ENCODE measurements around the gene ZNF423.

Gene ZNF423

DNA sequence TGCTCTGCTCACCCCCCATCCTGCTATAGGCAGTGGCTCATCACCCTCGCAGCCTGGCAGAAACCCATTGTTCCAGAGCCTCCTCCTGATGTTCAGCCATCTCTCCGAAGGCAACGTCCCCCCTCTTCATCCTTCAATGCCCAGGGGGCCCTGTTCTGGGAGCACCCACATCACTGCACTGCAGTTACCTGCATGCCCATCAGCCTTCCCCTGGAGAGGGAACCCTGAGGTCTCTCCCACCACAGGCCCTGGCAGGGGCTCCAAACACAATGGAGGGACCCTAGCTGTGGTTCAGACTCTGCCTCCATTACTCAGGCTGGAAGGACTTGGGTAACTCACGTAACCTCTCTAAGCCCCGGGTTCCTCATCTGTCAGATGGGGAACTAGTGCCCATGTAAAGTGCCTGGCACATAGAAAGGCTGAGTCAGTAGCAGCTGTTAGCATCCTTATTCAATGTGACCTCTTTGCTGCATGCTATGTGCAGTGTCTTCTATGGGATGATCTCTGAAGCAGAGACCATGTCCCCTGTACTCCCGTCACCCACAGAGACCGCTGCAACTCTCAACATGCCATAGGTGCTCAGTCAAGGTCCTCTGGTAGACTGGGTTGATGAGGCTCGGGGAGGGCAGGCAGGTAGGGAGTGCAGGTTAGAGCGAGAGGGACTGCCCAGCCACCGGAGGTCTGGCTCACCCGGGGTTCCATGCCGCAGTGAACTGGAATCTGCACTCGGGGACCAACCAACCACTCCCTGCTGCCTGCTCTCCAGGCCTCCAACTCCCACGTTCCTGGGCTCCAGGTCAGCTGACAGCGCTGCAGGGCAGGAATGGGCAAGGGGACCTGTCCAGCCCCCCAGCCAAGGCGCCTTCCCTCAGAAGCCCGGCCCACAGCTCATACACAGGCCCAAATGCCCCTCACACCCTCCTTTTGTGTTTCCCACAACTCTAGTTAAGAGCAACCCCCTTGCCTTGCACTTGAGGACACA lies 233.2 kb downstream of the ZNF423 start:
- DNase-seq (ENCODE audit: low read depth): no peak

GRCh38 chr16:49622084-49622390 lies 233.9 kb downstream of the ZNF423 start:
- DNase-seq (ENCODE audit: low read depth): no peak

- DNase-seq (ENCODE audit: low read depth): no peak
Measured at GRCh38 chr16:49621241-49622083, 234.4 kb downstream of the ZNF423 start.

DNA sequence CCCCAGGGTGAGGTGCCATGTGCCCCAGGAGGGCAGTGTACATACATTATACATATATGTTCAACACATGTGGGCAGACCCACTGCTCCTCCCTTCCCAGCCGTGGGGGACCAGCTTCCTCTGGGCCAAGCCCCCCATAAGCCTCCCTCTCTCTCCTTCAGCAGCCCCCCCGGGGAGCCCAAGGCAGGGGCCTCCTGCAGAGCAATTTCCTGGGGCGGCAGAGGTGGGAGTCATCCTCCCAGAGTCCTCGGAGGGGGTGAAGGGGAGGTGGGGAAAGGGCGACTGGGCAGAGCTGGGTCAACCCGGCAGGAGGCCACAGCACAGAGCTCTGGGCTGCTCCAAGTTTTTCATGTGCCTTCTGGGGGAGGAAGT lies 235.1 kb downstream of the ZNF423 start:
- no peak for DNase-seq (ENCODE audit: low read depth)

- peak; percentile 26 for DNase-seq (ENCODE audit: low read depth)
Measured at GRCh38 chr16:49620158-49620868, 235.6 kb downstream of the ZNF423 start.

- no peak for DNase-seq (ENCODE audit: low read depth)
Measured at GRCh38 chr16:49619811-49620157, 236.1 kb downstream of the ZNF423 start.

- DNase-seq (ENCODE audit: low read depth): no peak
Measured at GRCh38 chr16:49618955-49619354, 237.0 kb downstream of the ZNF423 start.

GRCh38 chr16:49617710-49618330 lies 238.1 kb downstream of the ZNF423 start:
- DNase-seq (ENCODE audit: low read depth): no peak

DNA sequence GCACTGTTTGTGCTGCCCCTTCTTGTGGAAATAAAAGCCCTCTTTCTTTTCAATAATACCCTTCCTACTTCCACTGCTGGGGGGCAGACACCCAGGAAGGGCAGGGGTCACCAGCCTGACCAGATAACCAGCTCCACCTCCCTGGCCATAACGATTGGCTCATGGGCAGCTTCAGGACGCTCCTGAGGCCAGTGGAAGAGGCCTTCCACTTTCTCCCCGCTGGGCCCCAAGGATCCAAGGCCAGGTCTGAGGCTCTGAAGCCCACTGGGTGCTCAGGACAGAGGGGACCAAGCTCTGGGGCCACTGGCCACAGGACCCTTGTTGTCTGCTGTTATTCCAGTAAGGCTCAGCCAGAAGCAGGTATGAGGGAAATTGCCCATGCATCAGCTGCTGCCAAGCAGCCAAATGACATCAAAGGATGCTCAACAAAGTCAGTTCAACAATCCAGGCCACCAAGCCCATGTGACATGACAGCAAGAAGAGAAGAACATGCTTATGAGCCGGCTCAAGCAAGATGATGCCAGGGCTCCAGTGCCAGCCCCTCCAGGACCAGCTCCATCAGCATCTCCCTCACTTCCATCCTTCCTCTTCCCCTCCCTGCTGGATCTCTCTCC lies 238.8 kb downstream of the ZNF423 start:
- DNase-seq (ENCODE audit: low read depth): no peak

DNA sequence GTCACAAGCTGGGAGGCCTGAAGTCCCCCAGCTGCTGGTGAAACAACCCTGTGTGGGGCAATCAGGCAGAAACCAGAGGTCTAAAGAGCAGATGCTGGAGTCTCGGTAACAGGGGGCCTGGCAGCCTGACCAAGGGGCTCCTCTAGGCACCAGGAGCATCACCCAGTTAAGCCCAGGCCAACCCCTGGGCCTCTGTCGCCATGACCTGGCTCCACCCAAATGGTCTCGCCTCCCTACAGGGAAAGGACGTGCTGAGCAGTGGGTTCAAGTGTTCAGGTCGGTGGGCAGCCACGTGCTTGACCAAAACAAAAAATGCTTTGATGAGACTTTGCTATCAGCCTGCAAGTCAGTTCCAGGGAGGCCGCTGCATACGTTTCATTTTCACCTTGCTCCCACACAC lies 240.3 kb downstream of the ZNF423 start:
- DNase-seq (ENCODE audit: low read depth): no peak

GRCh38 chr16:49610983-49611382 lies 244.9 kb downstream of the ZNF423 start:
- no peak for DNase-seq (ENCODE audit: low read depth)

GRCh38 chr16:49608779-49609178 lies 247.1 kb downstream of the ZNF423 start:
- peak; percentile 9 for DNase-seq (ENCODE audit: low read depth)

GRCh38 chr16:49608098-49608497 lies 247.8 kb downstream of the ZNF423 start:
- no peak for DNase-seq (ENCODE audit: low read depth)

DNA sequence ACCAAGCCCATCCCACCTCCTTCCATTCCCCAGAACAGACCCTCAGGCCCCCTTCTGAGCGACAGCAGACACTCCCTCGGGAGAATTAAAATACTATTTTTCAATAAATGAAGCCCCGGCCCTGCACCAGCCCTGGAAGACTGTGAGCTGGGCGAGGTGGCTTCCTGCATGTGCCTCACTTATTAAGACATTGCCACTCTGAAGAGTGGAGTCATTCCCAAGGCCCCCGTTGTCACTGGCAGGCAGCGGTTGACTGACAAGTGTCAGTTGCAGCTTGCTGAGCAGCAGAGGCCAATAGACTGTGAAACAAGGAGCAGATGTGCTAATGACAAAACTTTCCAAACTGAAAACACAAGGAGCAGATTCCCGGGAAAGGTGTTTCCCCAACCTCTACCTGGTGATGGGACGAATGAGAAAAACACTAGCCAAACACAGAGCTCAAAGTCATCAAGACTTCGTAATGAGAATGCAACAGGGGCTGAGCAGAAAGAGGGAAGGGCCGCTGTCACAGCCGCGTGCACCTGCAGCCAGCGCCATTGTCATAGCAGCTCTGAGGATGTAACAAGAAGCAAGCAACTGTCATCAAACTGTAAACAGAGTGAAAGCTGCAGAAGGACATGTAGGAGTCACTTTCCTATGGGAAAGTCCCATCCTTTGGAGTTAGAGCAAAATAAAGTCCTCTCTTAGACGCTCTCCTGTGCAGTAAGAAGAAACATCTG lies 250.2 kb downstream of the ZNF423 start:
- no peak for DNase-seq (ENCODE audit: low read depth)

DNA sequence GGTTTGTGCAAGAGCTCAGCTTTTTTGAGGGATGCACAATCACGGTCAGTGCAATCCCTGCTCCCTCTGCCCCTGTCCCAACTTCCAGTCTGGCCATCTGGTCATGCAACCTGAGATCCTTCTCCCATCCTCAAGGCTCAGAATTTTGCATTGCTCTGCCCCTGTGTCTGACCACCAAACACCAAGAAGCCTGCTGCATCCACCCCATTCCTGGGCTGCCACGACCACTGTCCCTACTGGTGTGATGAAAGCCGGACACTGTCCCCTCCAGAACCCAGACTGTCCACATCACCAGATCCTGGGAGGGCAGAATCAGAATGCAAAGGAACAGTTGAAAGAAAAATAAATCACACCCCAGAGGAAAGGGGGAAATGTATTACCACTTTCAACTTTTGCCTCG lies 251.3 kb downstream of the ZNF423 start:
- no peak for DNase-seq (ENCODE audit: low read depth)

DNA sequence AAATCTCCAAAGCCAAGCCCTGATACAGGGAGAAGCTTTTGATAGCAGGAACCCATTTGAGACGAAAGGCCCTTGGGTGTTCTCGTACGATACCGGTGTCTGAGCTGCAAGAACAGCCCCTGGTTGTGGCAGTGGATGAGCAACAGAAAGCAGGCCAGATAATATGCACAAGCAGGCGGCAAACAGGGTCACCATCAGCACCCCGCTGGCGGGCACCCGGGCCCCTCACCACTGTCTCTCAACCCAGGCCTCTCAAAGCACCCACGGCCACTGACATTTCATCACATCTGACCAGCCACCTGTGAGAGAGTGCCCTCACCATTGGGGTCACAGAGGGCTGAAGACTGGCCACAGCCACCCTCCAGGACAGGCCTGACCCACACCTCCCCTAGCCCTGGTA lies 252.0 kb downstream of the ZNF423 start:
- DNase-seq (ENCODE audit: low read depth): no peak

- no peak for DNase-seq (ENCODE audit: low read depth)
Measured at GRCh38 chr16:49602976-49603310, 253.0 kb downstream of the ZNF423 start.

- no peak for DNase-seq (ENCODE audit: low read depth)
Measured at GRCh38 chr16:49602201-49602975, 253.5 kb downstream of the ZNF423 start.

- DNase-seq (ENCODE audit: low read depth): no peak
Measured at GRCh38 chr16:49601576-49601975, 254.3 kb downstream of the ZNF423 start.

DNA sequence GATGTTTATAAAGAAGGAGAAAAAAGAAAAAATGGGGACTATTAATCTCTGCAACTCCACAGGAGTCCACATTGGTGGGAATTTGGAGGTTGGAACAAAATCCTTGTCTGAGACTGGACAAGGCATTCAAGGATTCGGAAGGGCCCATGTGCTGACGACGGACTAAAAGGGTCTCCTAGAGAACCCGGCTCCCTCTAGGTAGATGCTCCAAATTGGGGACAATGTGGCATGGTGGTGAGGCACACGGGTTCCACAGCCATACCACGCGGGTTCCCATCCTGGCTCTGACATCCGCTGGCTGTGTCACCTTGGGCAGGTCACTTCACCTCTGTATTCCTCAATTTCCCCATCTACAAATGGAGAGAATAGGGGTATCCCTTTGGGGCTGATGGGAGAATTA lies 254.9 kb downstream of the ZNF423 start:
- DNase-seq (ENCODE audit: low read depth): no peak

Data from GM04504 (cell line).